Spinal cord (tissue), 10 donors: ENCODE measurements around the gene ATXN1. TPM values are rescaled to one million over a fixed set of nuclear protein-coding genes. Genes with fewer than 3 reads are reported as not detected.
"Not testable (repeated sequence)": the region's sequence is repeated elsewhere in the genome, so short reads cannot be mapped to it uniquely, and the experiment has no call there.

Experiments
- DNase-seq, 6 donors: peaks; one replicate each; pipeline versions ENCODE4 v3.0.0 to v3.0.0-alpha.2; 2013 to 2015; ENCODE audit warnings: low spot score in 6 of 6, low read depth in 4 of 6
- H3K27ac ChIP-seq: one replicate; pipeline ENCODE4 v1.5.1; 2013; ENCODE audit warnings: low read depth, low read length, control low read depth
- H3K27me3 ChIP-seq: one replicate; pipeline ENCODE4 v1.6.1; 2013; ENCODE audit warnings: low read length; ENCODE audit not compliant: control insufficient read depth, insufficient read depth
- H3K36me3 ChIP-seq: one replicate; pipeline ENCODE4 v1.6.1; 2013; ENCODE audit warnings: low read length; ENCODE audit not compliant: control insufficient read depth, insufficient read depth
- H3K4me1 ChIP-seq: one replicate; pipeline ENCODE4 v1.6.1; 2013; ENCODE audit warnings: low read length; ENCODE audit not compliant: control insufficient read depth, insufficient read depth
- H3K4me3 ChIP-seq: one replicate; pipeline ENCODE4 v1.5.1; 2013; ENCODE audit warnings: low read depth, low read length, control low read depth
- H3K9me3 ChIP-seq: one replicate; pipeline ENCODE4 v1.6.1; 2013; ENCODE audit warnings: low read length; ENCODE audit not compliant: control insufficient read depth, insufficient read depth
- WGBS: methylation state at CpG from one replicate; pipeline ENCODE4 v1.1.5; 2013; ENCODE audit warnings: missing lambda C conversion rate; ENCODE audit not compliant: insufficient coverage; 5-methylcytosine and 5-hydroxymethylcytosine counted together
- polyA plus RNA-seq, 2 donors: library from polyadenylated mRNA; unstranded; fragments of 120-200 nt; gene quantifications; one replicate each; pipeline ENCODE4 v1.2.1, GENCODE V29; 2013; ENCODE audit not compliant: insufficient read length in 2 of 2
- total RNA-seq, 2 donors: library from RNA; depleted of rRNA in 1 of 2; stranded (reverse); fragments of 120-200 nt in 1 of 2; fragments of >200 nt in 1 of 2; gene quantifications; one replicate each; pipeline versions ENCODE4 v1.2.3 to v1.2.4, GENCODE V29; 2013 to 2014
- donor health status: healthy.

ATXN1 gene
- total and polyA plus RNA-seq, 4 donors = 20.2 to 50.1 (median 31.7) TPM

GRCh38 chr6:16544521-16544920, 216.7 kb downstream of the ATXN1 start:
- H3K4me3 ChIP-seq = no peak overlapping the region
- no peaks in the 10 kb centered on the region for H3K9me3 ChIP-seq
- DNase-seq = no peak
- H3K4me1 ChIP-seq = peaks cover 5% of the 10 kb centered on the region
- peak overlapping the region; percentile 26 for H3K27ac ChIP-seq
- H3K27me3 ChIP-seq = no peaks in the 10 kb centered on the region
- H3K36me3 ChIP-seq = no peaks in the 10 kb centered on the region
- WGBS = 90% methylated on average over 5 of the region's 7 CpGs

- Histone ChIP-seq H3K9me3 (no peaks in the 10 kb centered on the region), H3K36me3 (no peaks in the 10 kb centered on the region), H3K4me3 (no peak overlapping the region), H3K4me1 (peaks cover 5% of the 10 kb centered on the region), H3K27ac (peak overlapping the region; percentile 26), H3K27me3 (no peaks in the 10 kb centered on the region)
- 46% methylated on average over 9 of the region's 11 CpGs for WGBS
- DNase-seq = peak in 1 of 6 donors; percentile 32
Measured at GRCh38 chr6:16544006-16544405, 217.3 kb downstream of the ATXN1 start.

GRCh38 chr6:16543521-16543920, 217.7 kb downstream of the ATXN1 start:
- H3K4me3 ChIP-seq = no peak overlapping the region
- no CpG with 5 or more reads among the region's 5 CpGs for WGBS
- peaks cover 5% of the 10 kb centered on the region for H3K4me1 ChIP-seq
- H3K9me3 ChIP-seq = no peaks in the 10 kb centered on the region
- H3K27ac ChIP-seq = peak overlapping the region; percentile 19
- H3K36me3 ChIP-seq = no peaks in the 10 kb centered on the region
- no peaks in the 10 kb centered on the region for H3K27me3 ChIP-seq
- peak in 1 of 6 donors; percentile 17 for DNase-seq

- no peaks in the 10 kb centered on the region for H3K9me3 ChIP-seq
- H3K4me3 ChIP-seq = no peak overlapping the region
- H3K27me3 ChIP-seq = no peaks in the 10 kb centered on the region
- H3K36me3 ChIP-seq = peaks cover 3% of the 10 kb centered on the region
- WGBS = 83% methylated on average over 2 of the region's 7 CpGs
- peaks cover 5% of the 10 kb centered on the region for H3K4me1 ChIP-seq
- H3K27ac ChIP-seq = no peak overlapping the region
- DNase-seq = peak in 1 of 6 donors; percentile 65
Measured at GRCh38 chr6:16542070-16542469, 219.2 kb downstream of the ATXN1 start.

GRCh38 chr6:16540804-16541752, 220.2 kb downstream of the ATXN1 start:
- no peak for DNase-seq
- H3K4me1 ChIP-seq = peaks cover 5% of the 10 kb centered on the region
- peaks cover 3% of the 10 kb centered on the region for H3K36me3 ChIP-seq
- H3K4me3 ChIP-seq = no peak overlapping the region
- no peaks in the 10 kb centered on the region for H3K27me3 ChIP-seq
- H3K9me3 ChIP-seq = no peaks in the 10 kb centered on the region
- H3K27ac ChIP-seq = no peak overlapping the region
- WGBS = 81% methylated on average over 12 of the region's 14 CpGs

- H3K27me3 ChIP-seq, H3K27ac ChIP-seq: not testable (repeated sequence)
Measured at GRCh38 chr6:16540383-16540782, 220.9 kb downstream of the ATXN1 start.

DNA sequence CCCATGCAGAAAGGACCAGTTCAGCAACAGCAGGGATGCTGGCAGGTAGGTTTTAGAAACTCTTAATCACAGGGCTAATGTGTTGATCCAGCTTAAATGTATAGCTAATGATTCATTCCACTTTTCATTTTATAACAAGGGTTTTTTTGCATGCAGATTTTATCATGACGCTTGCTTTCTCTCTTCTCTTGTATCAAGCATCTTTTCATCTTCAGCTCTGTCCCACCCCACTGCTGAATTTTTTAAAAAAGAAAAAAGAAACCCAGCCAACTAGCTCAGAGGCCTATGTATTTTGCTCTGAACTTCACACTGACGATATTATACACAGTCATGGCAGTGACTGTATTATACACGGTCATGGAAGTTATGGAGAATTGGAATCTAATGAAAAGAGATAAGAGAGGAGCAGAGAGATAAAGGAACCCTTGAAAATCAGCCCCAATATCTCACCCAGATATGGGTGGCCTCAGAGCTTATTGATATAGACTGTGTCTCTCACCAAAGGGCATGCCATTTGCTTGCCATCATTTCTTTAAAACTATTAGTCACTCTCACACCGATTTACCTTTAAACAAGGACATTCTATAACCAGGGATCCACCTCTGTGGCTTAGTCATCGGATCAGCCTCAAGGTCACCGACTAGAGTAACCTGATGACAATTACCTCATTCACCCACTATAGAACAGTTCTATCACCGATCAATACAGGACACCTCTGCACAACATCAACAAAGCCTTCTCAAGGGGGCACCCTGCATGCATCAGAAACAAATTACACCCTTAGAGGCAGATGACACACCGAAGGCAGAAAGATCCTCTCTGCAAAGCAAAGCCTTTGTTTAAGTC, 222.0 kb downstream of the ATXN1 start:
- Histone ChIP-seq H3K36me3 (peaks cover 3% of the 10 kb centered on the region), H3K27me3 (no peaks in the 10 kb centered on the region), H3K4me1 (peaks cover 5% of the 10 kb centered on the region), H3K27ac (no peak overlapping the region), H3K4me3 (no peak overlapping the region), H3K9me3 (no peaks in the 10 kb centered on the region)
- no peak for DNase-seq
- WGBS = 91% methylated on average over 3 of the region's 8 CpGs

More at GRCh38 chr6:16540383-16540782, 220.9 kb downstream of the ATXN1 start:
- H3K4me1 ChIP-seq, DNase-seq, H3K9me3 ChIP-seq, H3K4me3 ChIP-seq, H3K36me3 ChIP-seq: not testable (repeated sequence)
- WGBS = no CpG with 5 or more reads among the region's 4 CpGs

GRCh38 chr6:16535564-16535963, 225.7 kb downstream of the ATXN1 start:
- no peaks in the 10 kb centered on the region for H3K27me3 ChIP-seq
- DNase-seq = no peak
- 100% methylated on average over 2 of the region's 5 CpGs for WGBS
- no peak overlapping the region for H3K27ac ChIP-seq
- no peaks in the 10 kb centered on the region for H3K4me1 ChIP-seq
- H3K4me3 ChIP-seq = no peak overlapping the region
- no peaks in the 10 kb centered on the region for H3K9me3 ChIP-seq
- peaks cover 3% of the 10 kb centered on the region for H3K36me3 ChIP-seq

DNA sequence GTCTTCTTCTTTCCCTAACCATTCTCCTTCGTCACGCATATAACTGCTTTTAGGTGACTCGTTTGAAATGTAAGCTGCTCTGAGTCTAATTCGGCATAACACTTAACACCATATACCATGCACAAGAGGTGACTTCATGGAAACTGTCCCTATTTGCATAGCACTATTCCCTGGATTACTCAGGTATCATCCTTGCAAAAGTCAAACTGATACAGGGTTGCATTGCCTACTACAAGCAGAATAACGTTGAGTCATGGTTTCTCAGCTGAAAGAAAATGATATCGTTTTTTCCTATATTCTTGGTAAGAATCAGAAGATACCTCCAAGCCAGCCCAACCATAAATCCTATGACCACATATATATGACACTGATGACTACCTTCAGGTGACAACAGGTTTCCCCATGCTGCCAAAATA, 227.5 kb downstream of the ATXN1 start:
- no peaks in the 10 kb centered on the region for H3K27me3 ChIP-seq
- H3K27ac ChIP-seq = no peak overlapping the region
- no peaks in the 10 kb centered on the region for H3K4me1 ChIP-seq
- H3K4me3 ChIP-seq = no peak overlapping the region
- peaks cover 3% of the 10 kb centered on the region for H3K36me3 ChIP-seq
- no peaks in the 10 kb centered on the region for H3K9me3 ChIP-seq
- DNase-seq = no peak
- 100% methylated on average over 4 of the region's 6 CpGs for WGBS
